ENCODE results near the gene YJU2.
"Not testable (repeated sequence)": the region's sequence is repeated elsewhere in the genome, so short reads cannot be mapped to it uniquely, and the experiment has no call there.

The YJU2 gene

GRCh38 chr19:4225885-4226284, 21.0 kb upstream of the YJU2 start:
- in situ Hi-C loops (cut with HindIII; ENCODE audit: low sequenced_read_pairs), result no loop called here

- in situ Hi-C loops (cut with HindIII; ENCODE audit: low sequenced_read_pairs), result no loop called here
Observed at GRCh38 chr19:4227771-4228170, 19.1 kb upstream of the YJU2 start.

DNA sequence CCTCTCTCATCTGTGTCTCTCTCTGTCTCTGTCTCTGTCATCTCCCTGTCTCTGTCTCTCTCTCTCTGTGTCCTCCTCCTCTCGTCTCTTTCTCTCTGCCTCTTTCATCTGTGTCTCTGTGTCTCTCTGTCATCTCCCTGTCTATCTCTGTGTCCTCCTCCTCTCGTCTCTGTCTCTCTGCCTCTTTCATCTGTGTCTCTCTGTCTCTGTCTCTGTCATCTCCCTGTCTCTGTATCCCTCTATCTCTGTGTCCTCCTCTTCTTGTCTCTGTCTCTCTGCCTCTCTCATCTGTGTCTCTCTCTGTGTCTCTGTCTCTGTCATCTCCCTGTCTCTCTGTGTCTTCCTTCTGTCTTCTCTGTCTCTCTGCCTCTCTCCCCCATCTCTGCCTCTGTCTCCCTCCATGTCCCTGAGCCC, 18.1 kb upstream of the YJU2 start:
- in situ Hi-C loops (cut with HindIII; ENCODE audit: low sequenced_read_pairs), result no loop called here

GRCh38 chr19:4229179-4229931, 17.5 kb upstream of the YJU2 start, which contains the start of gene EBI3:
Gene EBI3, plus strand, starts transcription at chr19:4229523. Its CDS starts 28 bp downstream, at chr19:4229551.
- in situ Hi-C loops (cut with HindIII; ENCODE audit: low sequenced_read_pairs), result no loop called here

- in situ Hi-C loops (cut with HindIII; ENCODE audit: low sequenced_read_pairs), result not testable (repeated sequence)
Observed at GRCh38 chr19:4230237-4230636, 16.6 kb upstream of the YJU2 start.

- in situ Hi-C loops (cut with HindIII; ENCODE audit: low sequenced_read_pairs), result not testable (repeated sequence)
Observed at GRCh38 chr19:4231521-4231920, 15.4 kb upstream of the YJU2 start.

DNA sequence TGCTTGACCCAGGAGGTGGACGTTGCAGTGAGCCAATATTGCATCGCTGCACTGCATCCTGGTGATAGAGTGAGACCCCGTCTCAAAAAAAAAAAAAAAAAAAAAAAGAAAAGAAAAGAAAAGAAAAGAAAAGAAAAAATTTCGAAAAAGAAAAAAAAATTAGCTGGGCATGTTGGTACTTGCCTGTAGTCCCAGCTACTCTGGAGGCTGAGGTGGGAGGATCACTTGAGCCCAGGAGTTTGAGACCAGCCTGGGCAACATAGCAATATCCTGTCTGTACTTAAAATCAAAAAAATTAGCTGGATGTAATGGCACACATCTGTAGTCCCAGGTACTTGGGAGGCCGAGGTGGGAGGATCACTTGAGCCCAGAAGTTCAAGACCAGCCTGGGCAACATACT, 14.7 kb upstream of the YJU2 start:
- in situ Hi-C loops (cut with HindIII; ENCODE audit: low sequenced_read_pairs), result not testable (repeated sequence)

- in situ Hi-C loops (cut with HindIII; ENCODE audit: low sequenced_read_pairs), result no loop called here
Observed at GRCh38 chr19:4232614-4233281, 14.1 kb upstream of the YJU2 start.

GRCh38 chr19:4233282-4233853, 13.5 kb upstream of the YJU2 start:
- in situ Hi-C loops (cut with HindIII; ENCODE audit: low sequenced_read_pairs), result no loop called here

DNA sequence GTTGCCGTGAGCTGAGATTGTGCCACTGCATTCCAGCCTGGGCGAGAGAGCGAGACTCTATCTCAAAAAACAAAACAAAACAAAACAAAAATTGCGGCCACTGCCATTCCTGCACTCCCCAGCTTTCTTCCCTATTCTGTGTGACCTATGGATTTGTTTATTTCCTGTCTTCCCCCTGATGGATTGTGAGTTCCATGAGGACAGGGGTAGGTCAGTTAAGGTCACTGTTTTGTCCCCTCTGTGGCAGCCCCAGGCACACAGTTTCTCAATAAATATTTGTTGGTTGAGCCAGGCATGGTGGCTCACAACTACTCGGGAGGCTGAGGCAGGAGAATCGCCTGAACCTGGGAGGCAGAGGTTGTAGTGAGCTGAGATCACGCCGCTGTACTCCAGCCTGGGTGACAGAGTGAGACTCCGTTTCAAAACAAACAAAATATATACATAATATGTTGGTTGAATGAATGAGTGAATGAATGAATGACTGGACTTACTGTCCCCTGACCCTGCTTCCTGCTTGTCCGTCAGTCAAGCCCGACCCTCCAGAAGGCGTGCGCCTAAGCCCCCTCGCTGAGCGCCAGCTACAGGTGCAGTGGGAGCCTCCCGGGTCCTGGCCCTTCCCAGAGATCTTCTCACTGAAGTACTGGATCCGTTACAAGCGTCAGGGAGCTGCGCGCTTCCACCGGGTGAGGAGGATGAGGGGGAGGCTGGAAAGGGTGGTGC, 12.6 kb upstream of the YJU2 start:
- in situ Hi-C loops (cut with HindIII; ENCODE audit: low sequenced_read_pairs), result no loop called here

- in situ Hi-C loops (cut with HindIII; ENCODE audit: low sequenced_read_pairs), result no loop called here
Observed at GRCh38 chr19:4234862-4235201, 12.0 kb upstream of the YJU2 start.

GRCh38 chr19:4237510-4237909, 9.4 kb upstream of the YJU2 start:
- in situ Hi-C loops (cut with HindIII; ENCODE audit: low sequenced_read_pairs), result not testable (repeated sequence)

DNA sequence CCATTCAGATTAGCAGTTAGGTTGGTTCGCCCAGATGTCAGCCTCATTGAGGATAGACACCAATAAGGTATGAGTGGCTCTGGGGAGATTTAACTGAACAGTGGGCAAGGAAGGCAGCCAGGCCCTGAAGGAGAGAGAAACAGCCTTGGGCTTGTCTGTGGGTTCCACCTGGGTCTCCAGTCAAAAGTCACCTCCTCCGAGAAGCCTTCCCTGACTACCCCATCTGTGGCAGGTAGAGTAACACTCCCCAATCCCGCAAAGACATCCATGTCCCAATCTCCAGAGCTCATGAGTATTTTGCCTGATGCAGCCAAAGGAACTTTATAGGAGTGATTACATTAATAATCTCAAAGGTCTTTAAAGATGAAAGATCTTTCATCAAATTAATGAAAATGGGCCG, 8.0 kb upstream of the YJU2 start:
- in situ Hi-C loops (cut with HindIII; ENCODE audit: low sequenced_read_pairs), result no loop called here

DNA sequence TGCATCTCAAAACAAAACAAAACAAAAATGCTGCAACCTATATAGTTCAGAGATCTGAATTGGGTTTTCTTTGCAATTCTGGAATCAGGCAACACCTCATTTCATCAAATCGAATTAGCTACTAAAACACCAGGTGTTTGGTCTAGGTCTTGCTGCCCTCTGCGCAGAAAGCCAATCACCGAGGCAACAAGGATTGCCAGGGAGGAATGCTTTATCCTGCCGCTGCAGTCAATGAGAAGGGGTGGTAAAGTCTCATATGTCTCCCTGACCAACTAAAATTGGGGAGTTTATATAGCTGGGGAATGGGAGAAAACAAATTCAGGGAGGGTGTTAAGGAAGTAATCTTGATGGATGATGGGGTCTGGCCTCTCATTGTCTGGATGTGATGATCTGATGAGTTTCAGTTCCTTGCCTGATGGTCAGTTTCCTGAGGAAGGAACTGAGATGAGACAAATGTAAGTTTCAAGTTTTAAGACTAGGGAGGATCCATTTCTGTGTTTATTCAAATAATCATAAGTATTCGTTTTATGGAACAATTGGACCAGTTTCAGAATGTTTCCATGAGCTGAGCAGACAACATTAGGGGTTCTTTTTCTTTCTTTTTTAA, 5.0 kb upstream of the YJU2 start:
- in situ Hi-C loops (cut with HindIII; ENCODE audit: low sequenced_read_pairs), result no loop called here

DNA sequence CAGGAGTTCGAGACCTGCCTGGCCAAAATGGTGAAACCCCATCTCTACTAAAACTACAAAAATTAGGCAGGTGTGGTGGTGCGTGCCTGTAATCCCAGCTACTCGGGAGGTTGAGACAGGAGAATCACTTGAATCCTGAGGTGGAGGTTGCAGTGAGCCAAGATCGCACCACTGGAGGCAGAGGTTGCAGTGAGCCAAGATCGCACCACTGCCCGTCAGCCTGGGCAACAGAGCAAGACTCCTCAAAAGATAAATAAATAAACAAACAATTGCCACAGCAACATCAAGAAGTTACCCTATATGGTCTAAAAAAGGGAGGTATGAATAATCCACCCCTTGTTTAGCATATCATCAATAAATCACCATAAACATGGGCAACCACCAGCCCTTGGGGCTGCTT, 942 bp upstream of the YJU2 start:
- in situ Hi-C loops (cut with HindIII; ENCODE audit: low sequenced_read_pairs), result loop anchor here (5.0 kb wide), 2 partner anchors 81 to 171 kb away; no protein-coding TSS in a partner anchor

GRCh38 chr19:4256563-4256962, 9.7 kb downstream of the YJU2 start:
- in situ Hi-C loops (cut with HindIII; ENCODE audit: low sequenced_read_pairs), result no loop called here

DNA sequence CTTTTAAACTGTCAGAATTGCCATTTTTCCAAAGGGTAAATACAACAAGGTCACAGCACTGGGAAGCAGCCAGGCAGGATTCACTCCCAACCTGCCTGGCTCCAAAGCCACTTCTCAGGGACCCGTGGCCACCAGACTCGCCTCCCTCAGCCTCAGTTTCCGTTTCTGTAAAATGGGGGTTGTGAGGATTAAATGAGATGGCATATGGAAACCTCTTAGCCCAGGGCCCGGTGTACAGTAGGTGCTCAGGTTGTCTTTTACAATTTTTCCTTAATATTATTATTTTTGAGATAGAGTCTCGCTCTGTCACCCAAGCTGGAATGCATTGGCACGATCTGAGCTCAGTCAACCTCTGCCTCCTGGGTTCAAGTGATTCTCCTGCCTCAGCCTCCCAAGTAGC, 10.1 kb downstream of the YJU2 start:
- in situ Hi-C loops (cut with HindIII; ENCODE audit: low sequenced_read_pairs), result no loop called here

DNA sequence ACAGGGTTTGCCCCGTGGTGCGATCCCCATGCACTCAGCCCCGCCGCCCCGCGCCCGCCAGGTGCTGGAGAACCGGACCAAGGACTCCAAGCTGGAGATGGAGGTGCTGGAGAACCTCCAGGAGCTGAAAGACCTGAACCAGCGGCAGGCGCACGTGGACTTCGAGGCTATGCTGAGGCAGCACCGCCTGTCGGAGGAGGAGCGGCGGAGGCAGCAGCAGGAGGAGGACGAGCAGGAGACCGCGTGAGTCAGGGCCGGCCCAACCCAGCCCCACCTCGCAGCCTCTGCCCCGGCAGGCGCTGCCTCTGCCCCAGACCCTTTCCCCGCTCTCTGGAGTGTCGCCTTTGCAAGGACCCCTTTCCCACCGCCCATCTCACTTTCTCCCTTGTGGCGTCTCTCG, 11.3 kb downstream of the YJU2 start:
- in situ Hi-C loops (cut with HindIII; ENCODE audit: low sequenced_read_pairs), result no loop called here

GRCh38 chr19:4260613-4261191, 13.8 kb downstream of the YJU2 start:
- in situ Hi-C loops (cut with HindIII; ENCODE audit: low sequenced_read_pairs), result no loop called here

GRCh38 chr19:4264812-4265211, 17.9 kb downstream of the YJU2 start:
- in situ Hi-C loops (cut with HindIII; ENCODE audit: low sequenced_read_pairs), result no loop called here
